Gastroesophageal sphincter (tissue), 3 donors: ENCODE measurements around the gene GMDS.

Experiments used
- CTCF ChIP-seq, 4 experiments: fragments of 200-600 bp in 2 of 4; fragments of 450-650 bp in 2 of 4; sonication (generic) in 1 of 4; IDR thresholded peaks; one replicate each; pipeline ENCODE4 v1.5.1; 2017 to 2019; ENCODE audit warnings: antibody characterized with exemption in 4 of 4, mild to moderate bottlenecking in 2 of 4, moderate library complexity in 2 of 4
- POLR2A ChIP-seq, 2 donors: fragments of 450-650 bp; IDR thresholded peaks; one replicate each; pipeline ENCODE4 v1.6.1; 2017; ENCODE audit warnings: antibody characterized with exemption in 2 of 2, mild to moderate bottlenecking in 2 of 2, moderate library complexity in 1 of 2

GRCh38 chr6:1984346-1984994 is 260.9 kb downstream of the GMDS start:
- no peak for TF ChIP-seq CTCF (IDR thresholded peaks at IDR 0.05)
- TF ChIP-seq POLR2A (IDR thresholded peaks at IDR 0.05), result no peak
